Sigmoid colon (tissue), 4 donors: ENCODE results near the gene CNIH4.

Experiments
- CTCF ChIP-seq, 4 experiments: fragments of 450-650 bp in 3 of 4; fragments of 200-600 bp in 1 of 4; IDR thresholded peaks; one replicate each; pipeline ENCODE4 v1.5.1; 2016 to 2019; ENCODE audit warnings: antibody characterized with exemption in 4 of 4, mild to moderate bottlenecking in 3 of 4, moderate library complexity in 2 of 4
- POLR2A ChIP-seq, 2 donors: fragments of 450-650 bp; IDR thresholded peaks; one replicate each; pipeline ENCODE4 v1.6.1; 2016; ENCODE audit warnings: antibody characterized with exemption in 2 of 2, mild to moderate bottlenecking in 2 of 2, moderate library complexity in 2 of 2
- POLR2AphosphoS5 ChIP-seq, 4 donors: sonication (generic); formaldehyde crosslinking; IDR thresholded peaks; one replicate each; pipeline ENCODE4 v1.6.1; 2017; ENCODE audit warnings: antibody characterized with exemption in 4 of 4

GRCh38 chr1:224353975-224354925 lies 2.4 kb upstream of the CNIH4 start:
- TF ChIP-seq CTCF (IDR thresholded peaks at IDR 0.05) (no peak), POLR2AphosphoS5 (IDR thresholded peaks at IDR 0.05) (no peak), POLR2A (IDR thresholded peaks at IDR 0.05) (no peak)
